ENCODE results near the gene ZNF280A.
"Not testable (repeated sequence)": the region's sequence is repeated elsewhere in the genome, so short reads cannot be mapped to it uniquely, and the experiment has no call there.

Gene ZNF280A

DNA sequence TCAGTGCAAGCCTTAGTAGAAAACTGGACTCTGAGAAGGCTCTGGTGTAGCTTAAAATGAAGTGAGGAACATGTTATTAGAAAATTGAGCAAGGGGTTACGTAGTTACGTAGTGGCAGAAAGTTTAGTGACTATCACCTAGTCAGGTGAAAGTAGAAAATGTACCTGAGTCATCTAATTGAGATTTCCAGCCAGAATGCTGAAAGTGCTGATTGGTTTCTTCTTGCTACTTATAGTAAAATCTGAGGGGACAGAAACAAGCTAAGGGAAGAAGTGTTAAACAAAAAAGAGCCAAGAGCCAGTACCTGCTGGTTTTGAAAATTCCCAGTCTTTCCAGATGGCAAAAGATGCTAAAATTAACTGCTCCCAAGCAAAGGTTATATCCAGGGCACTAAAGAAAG, 41.0 kb downstream of the ZNF280A start:
- H3K27ac ChIP-seq: peak overlapping the region in 1 of 21 experiments; percentile 39
- no peak overlapping the region for H3K4me3 ChIP-seq

- H3K27ac ChIP-seq: no peak overlapping the region
- H3K4me3 ChIP-seq: no peak overlapping the region
Observed at GRCh38 chr22:22478470-22478869, 41.6 kb downstream of the ZNF280A start.

- no peak overlapping the region for H3K27ac ChIP-seq
- no peak overlapping the region for H3K4me3 ChIP-seq
Observed at GRCh38 chr22:22474733-22475132, 45.3 kb downstream of the ZNF280A start.

GRCh38 chr22:22471104-22471503, 49.0 kb downstream of the ZNF280A start:
- H3K4me3 ChIP-seq, H3K27ac ChIP-seq: not testable (repeated sequence)

DNA sequence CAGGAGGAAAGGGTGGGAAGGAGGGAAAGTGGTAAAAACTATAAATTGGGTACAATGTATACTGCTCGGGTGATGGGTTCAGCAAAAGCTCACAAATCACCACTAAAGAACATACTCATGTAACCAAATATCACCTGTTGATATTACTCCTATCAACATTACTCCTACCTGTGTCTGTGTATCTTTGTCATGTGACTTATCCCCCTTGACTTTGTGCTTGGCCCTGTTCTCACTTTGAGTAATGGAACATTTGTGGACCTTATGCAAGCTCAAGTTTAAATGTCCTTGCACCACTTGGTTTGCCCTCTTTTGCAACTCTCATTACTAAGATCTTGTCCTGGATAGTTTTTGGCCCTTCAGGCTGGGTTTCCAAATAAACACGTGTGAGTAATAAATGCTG, 50.5 kb downstream of the ZNF280A start:
- no peak overlapping the region for H3K4me3 ChIP-seq
- H3K27ac ChIP-seq: no peak overlapping the region

DNA sequence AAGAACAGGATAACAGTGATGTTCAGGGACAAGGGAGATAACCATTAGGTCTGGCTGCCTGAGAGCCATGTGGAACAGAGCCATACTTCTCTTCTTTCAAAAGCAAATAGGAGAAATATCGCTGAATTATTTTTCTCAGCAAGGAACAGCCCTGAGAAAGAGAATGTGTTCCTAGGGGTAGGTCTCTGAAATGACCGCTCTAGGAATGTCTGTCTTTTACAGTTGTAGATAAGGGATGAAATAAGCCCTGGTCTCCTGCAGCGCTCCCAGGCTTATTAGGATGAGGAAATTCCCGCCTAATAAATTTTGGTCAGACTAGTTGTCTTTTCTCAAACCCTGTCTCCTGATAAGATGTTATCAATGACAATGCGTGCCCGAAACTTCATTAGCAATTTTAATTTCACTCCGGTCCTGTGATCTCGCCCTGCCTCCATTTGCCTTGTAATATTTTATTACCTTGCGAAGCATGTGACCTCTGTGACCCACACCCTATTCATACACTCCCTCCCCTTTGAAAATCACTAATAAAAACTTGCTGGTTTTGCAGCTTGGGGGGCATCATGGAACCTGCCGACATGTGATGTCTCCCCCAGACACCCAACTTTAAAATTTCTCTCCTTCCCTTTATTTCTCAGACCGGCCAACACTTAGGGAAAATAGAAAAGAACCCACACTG, 51.1 kb downstream of the ZNF280A start:
- not testable (repeated sequence) for H3K4me3 ChIP-seq, H3K27ac ChIP-seq

DNA sequence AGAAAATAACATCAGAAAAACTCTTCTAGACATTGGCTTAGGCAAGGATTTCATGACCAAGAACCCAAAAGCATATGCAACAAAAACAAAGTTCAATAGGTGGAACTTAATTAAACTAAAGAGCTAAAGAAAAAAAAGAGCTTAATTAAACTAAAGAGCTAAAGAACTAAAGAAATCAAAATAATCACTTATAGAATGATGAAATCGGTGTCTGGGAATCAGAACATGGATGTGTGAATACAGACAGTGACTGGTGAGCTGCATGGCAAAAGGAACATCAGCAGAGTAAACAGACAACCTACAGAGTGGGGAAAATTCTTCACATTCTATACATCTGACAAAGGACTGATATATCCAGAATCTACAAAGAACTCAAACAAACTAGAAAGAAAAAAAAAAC, 53.0 kb downstream of the ZNF280A start:
- H3K27ac ChIP-seq: no peak overlapping the region
- H3K4me3 ChIP-seq: no peak overlapping the region

DNA sequence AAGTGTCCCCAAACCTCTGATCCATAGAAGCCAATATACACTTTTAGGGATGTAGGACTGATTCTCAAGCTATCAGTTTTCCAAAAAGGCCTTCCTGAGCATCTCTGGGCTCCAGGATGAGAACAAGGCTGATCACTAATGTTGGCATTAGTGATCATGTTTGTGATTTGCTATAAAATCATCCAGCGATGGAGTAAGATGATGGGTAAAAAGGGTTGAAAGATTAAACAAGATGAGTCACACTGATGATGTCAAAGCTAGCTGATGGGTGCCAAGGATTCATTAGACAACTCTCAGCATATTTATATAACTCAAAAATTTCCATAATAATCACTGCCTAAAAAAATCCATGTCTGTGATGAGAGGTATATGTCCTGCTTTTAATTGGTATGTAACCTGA, 54.3 kb downstream of the ZNF280A start:
- no peak overlapping the region for H3K4me3 ChIP-seq
- H3K27ac ChIP-seq: no peak overlapping the region

GRCh38 chr22:22465094-22465602, 54.9 kb downstream of the ZNF280A start:
- H3K27ac ChIP-seq: no peak overlapping the region
- H3K4me3 ChIP-seq: no peak overlapping the region

- H3K4me3 ChIP-seq: no peak overlapping the region
- H3K27ac ChIP-seq: no peak overlapping the region
Observed at GRCh38 chr22:22464541-22465054, 55.5 kb downstream of the ZNF280A start.

DNA sequence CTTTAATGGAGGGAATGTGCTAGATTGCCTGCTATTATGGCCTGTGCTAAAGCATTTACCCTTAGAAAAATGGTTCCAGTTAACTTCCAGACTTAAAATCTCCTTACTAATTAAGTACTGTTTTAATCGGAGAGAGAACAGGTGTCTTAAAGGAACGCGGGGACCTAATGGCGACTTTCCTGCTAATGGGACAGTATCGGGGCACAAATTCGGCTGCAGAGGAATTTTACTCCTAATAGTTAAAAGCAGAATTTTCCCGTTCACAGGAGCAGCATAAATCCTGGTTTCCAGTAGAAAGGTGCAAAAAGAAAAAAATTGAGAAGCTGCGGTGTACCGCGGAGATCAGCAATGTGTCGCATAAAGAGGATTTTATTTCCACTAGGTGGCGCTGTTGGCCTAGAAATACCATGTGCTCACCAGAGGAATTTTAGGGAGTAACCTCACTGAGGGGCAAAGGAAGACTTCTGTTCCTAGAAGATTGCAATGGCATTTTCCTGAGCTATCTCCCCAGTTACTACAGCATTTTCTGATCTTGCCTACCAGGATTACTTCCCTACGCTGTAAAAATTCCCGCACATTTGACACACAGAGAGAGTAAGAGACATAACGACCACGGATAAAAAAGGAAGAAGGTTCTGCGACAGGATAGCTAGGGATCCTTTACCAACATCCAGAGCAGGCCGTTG, 56.1 kb downstream of the ZNF280A start:
- Histone ChIP-seq H3K27ac (no peak overlapping the region), H3K4me3 (no peak overlapping the region)

All from skin epidermis (tissue), 12 donors.